ENCODE results near the gene ZNF227.
"Not testable (repeated sequence)": the region's sequence is repeated elsewhere in the genome, so short reads cannot be mapped to it uniquely, and the experiment has no call there.

Gene ZNF227

GRCh38 chr19:44252332-44252731 lies 40.0 kb downstream of the ZNF227 start:
- not testable (repeated sequence) for DNase-seq (ENCODE audit: low read depth)

GRCh38 chr19:44253392-44253791 lies 41.1 kb downstream of the ZNF227 start:
- DNase-seq (ENCODE audit: low read depth) = not testable (repeated sequence)

GRCh38 chr19:44254496-44254895 lies 42.2 kb downstream of the ZNF227 start:
- no peak for DNase-seq (ENCODE audit: low read depth)

- no peak for DNase-seq (ENCODE audit: low read depth)
Measured at GRCh38 chr19:44255705-44256411, 43.5 kb downstream of the ZNF227 start.

GRCh38 chr19:44258136-44258535 lies 45.8 kb downstream of the ZNF227 start:
- no peak for DNase-seq (ENCODE audit: low read depth)

GRCh38 chr19:44258835-44259413 lies 46.6 kb downstream of the ZNF227 start:
- DNase-seq (ENCODE audit: low read depth) = no peak

GRCh38 chr19:44260343-44260681 lies 48.0 kb downstream of the ZNF227 start:
- no peak for DNase-seq (ENCODE audit: low read depth)

GRCh38 chr19:44260695-44261446 lies 48.5 kb downstream of the ZNF227 start:
- no peak for DNase-seq (ENCODE audit: low read depth)

- no peak for DNase-seq (ENCODE audit: low read depth)
Measured at GRCh38 chr19:44277331-44277730, 65.0 kb downstream of the ZNF227 start.

GRCh38 chr19:44278181-44278690 lies 65.9 kb downstream of the ZNF227 start:
- no peak for DNase-seq (ENCODE audit: low read depth)

GRCh38 chr19:44280916-44281315 lies 68.6 kb downstream of the ZNF227 start:
- DNase-seq (ENCODE audit: low read depth) = no peak

GRCh38 chr19:44282846-44283245 lies 70.5 kb downstream of the ZNF227 start:
- DNase-seq (ENCODE audit: low read depth) = no peak

- no peak for DNase-seq (ENCODE audit: low read depth)
Measured at GRCh38 chr19:44284968-44285367, 72.6 kb downstream of the ZNF227 start.

All from activated T-cell treated with anti-CD3 and anti-CD28 coated beads for 1 hour (primary cell).